Osteoblast (primary cell): ENCODE measurements around the gene STARD6. TPM values are rescaled to one million over a fixed set of nuclear protein-coding genes. Genes with fewer than 3 reads are reported as not detected.
"Not testable (repeated sequence)": the region's sequence is repeated elsewhere in the genome, so short reads cannot be mapped to it uniquely, and the experiment has no call there.

Experiments
- DNase-seq: peaks from one replicate; pipeline ENCODE4 v3.0.0; 2011; ENCODE audit warnings: low spot score, mixed read lengths; ENCODE audit not compliant: insufficient read length; ENCODE audit errors: missing footprints
- H2AFZ ChIP-seq: 2 replicates; pipeline ENCODE4 v1.6.0; 2011; ENCODE audit warnings: mild to moderate bottlenecking, low read length
- H3K27ac ChIP-seq: 2 replicates; pipeline ENCODE4 v1.5.1; 2011; ENCODE audit warnings: mild to moderate bottlenecking, low read depth, low read length, moderate library complexity
- H3K27me3 ChIP-seq: 2 replicates; pipeline ENCODE4 v1.6.0; 2012; ENCODE audit warnings: mild to moderate bottlenecking, control low read depth, inconsistent platforms, low read length, moderate library complexity; ENCODE audit not compliant: insufficient read depth
- H3K36me3 ChIP-seq: 2 replicates; pipeline ENCODE4 v1.5.1; 2011; ENCODE audit warnings: mild to moderate bottlenecking, low read length, control low read depth, moderate library complexity; ENCODE audit not compliant: insufficient read depth
- H3K4me1 ChIP-seq: 2 replicates; pipeline ENCODE4 v1.5.1; 2011; ENCODE audit warnings: mild to moderate bottlenecking, low read length, control low read depth, moderate library complexity; ENCODE audit not compliant: insufficient read depth
- H3K4me2 ChIP-seq: 2 replicates; pipeline ENCODE4 v1.6.0; 2011; ENCODE audit warnings: mild to moderate bottlenecking, low read length; ENCODE audit not compliant: insufficient read depth
- H3K4me3 ChIP-seq: fragments of 200-600 bp; sonication (generic); 3 replicates; pipeline ENCODE4 v1.5.1; 2012; ENCODE audit warnings: mild to moderate bottlenecking, low read length, inconsistent platforms; ENCODE audit not compliant: insufficient read depth
- H3K79me2 ChIP-seq: 2 replicates; pipeline ENCODE4 v1.6.0; 2012; ENCODE audit warnings: mild to moderate bottlenecking, low read length, control low read depth, inconsistent platforms; ENCODE audit not compliant: insufficient read depth
- H3K9me3 ChIP-seq: 2 replicates; pipeline ENCODE4 v1.5.1; 2011; ENCODE audit warnings: low read depth, low read length, control low read depth
- H4K20me1 ChIP-seq: 2 replicates; pipeline ENCODE4 v1.6.0; 2012; ENCODE audit warnings: mild to moderate bottlenecking, low read length, control low read depth; ENCODE audit not compliant: insufficient read depth
- CTCF ChIP-seq: IDR thresholded peaks from 2 replicates; pipeline ENCODE4 v1.5.1; 2011; ENCODE audit warnings: mild to moderate bottlenecking, low read depth, low read length, moderate library complexity; ENCODE audit errors: extremely low read depth
- total RNA-seq: library from RNA; depleted of rRNA; stranded (reverse); fragments of >200 nt; gene quantifications from 2 replicates; pipeline ENCODE4 v1.2.3, GENCODE V29; 2012

STARD6 gene
- total RNA-seq, 1 donor = not detected

- H3K4me1 ChIP-seq = peaks cover 19% of the 10 kb centered on the region
- no peak for TF ChIP-seq CTCF
- no peaks in the 10 kb centered on the region for H4K20me1 ChIP-seq
- no peak overlapping the region for H3K4me3 ChIP-seq
- peak; percentile 14 for DNase-seq
- H2AFZ ChIP-seq = peak overlapping the region; percentile 77
- no peak overlapping the region for H3K4me2 ChIP-seq
- no peaks in the 10 kb centered on the region for H3K79me2 ChIP-seq
- peak overlapping the region; percentile 6 for H3K27ac ChIP-seq
- H3K9me3 ChIP-seq = no peaks in the 10 kb centered on the region
- no peaks in the 10 kb centered on the region for H3K27me3 ChIP-seq
- no peaks in the 10 kb centered on the region for H3K36me3 ChIP-seq
These were observed 30.0 kb upstream of the STARD6 start for GRCh38 chr18:54387631-54388030.

- H3K9me3 ChIP-seq, H3K27ac ChIP-seq, H4K20me1 ChIP-seq, H3K36me3 ChIP-seq, H3K27me3 ChIP-seq, DNase-seq, H3K4me3 ChIP-seq, H3K4me2 ChIP-seq, H3K79me2 ChIP-seq: not testable (repeated sequence)
- peak overlapping the region; percentile 77 for H2AFZ ChIP-seq
- H3K4me1 ChIP-seq = peaks cover 19% of the 10 kb centered on the region
These were observed 29.3 kb upstream of the STARD6 start for GRCh38 chr18:54386800-54387495.

DNA sequence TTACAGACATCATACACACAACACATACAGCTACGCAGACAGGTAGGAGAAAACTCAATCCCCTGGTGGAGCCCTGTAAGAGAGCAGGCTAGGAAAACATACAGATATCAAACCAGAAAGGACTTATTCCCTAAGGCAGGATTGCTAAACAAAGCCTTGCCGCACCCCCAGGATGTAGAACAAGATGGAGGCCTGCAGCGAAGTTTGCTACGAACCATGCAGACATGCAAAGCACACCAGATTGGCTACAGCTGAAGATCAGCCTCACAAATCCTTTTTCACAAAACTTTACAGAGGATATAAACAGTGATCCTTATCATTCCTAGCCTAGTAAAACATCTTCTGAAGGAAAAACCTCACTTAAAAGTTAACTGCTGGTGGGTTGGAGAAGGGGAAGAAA, 28.4 kb upstream of the STARD6 start:
- no peaks in the 10 kb centered on the region for H3K27me3 ChIP-seq
- no peaks in the 10 kb centered on the region for H3K9me3 ChIP-seq
- no peaks in the 10 kb centered on the region for H4K20me1 ChIP-seq
- no peak overlapping the region for H3K4me2 ChIP-seq
- no peaks in the 10 kb centered on the region for H3K36me3 ChIP-seq
- H3K27ac ChIP-seq = no peak overlapping the region
- H3K4me3 ChIP-seq = no peak overlapping the region
- no peak for TF ChIP-seq CTCF
- no peak overlapping the region for H2AFZ ChIP-seq
- H3K79me2 ChIP-seq = no peaks in the 10 kb centered on the region
- DNase-seq = peak; percentile 4
- peaks cover 19% of the 10 kb centered on the region for H3K4me1 ChIP-seq

DNA sequence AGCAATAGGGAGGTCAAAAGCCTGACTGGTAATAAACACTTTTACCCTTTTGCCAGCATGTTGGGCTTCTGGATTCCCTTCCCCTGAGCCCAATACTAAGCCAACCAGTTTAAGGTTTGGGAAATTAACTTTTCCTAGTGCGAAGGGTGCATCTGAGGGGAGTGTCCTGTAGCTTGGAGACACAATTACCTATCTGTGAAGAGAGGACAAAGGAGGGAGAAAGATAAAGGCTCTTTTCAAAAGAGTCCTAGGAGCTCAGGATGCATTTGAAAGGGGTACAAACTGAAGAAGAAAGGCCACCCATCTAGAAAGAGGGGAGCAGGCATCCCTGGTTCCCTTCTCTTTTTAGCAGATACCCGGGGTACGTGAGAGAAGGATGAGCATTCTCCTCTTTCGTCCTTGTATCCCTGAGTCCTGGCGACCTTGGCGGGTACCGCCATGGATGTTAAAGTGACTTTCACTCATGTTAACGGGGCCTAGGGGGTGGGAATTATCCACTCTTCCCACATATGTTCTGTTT, 25.1 kb upstream of the STARD6 start:
- Histone ChIP-seq H3K79me2 (no peaks in the 10 kb centered on the region), H2AFZ (no peak overlapping the region), H3K27ac (no peak overlapping the region), H3K27me3 (no peaks in the 10 kb centered on the region), H3K4me3 (no peak overlapping the region), H3K9me3 (no peaks in the 10 kb centered on the region), H4K20me1 (no peaks in the 10 kb centered on the region), H3K4me1 (peaks cover 4% of the 10 kb centered on the region), H3K4me2 (no peak overlapping the region), H3K36me3 (no peaks in the 10 kb centered on the region)
- TF ChIP-seq CTCF = no peak
- DNase-seq = no peak
